ENCODE results near the gene MIGA2.

MIGA2 gene

GRCh38 chr9:129058965-129059795, 22.8 kb downstream of the MIGA2 start:
- TF ChIP-seq SIN3A (IDR thresholded peaks at IDR 0.05; ENCODE audit: borderline replicate concordance, insufficient read depth, low read length) (no peak), FOXP2 (optimal IDR thresholded peaks at IDR 0.05; ENCODE audit: borderline replicate concordance, extremely low read depth, extremely low read length, insufficient read depth) (no peak), POLR2AphosphoS5 (IDR thresholded peaks at IDR 0.05; ENCODE audit: low read depth, low read length) (no peak), TAF1 (IDR thresholded peaks at IDR 0.05; ENCODE audit: borderline replicate concordance, insufficient read depth, low read length) (no peak)
- TF ChIP-seq, protein P1, sequence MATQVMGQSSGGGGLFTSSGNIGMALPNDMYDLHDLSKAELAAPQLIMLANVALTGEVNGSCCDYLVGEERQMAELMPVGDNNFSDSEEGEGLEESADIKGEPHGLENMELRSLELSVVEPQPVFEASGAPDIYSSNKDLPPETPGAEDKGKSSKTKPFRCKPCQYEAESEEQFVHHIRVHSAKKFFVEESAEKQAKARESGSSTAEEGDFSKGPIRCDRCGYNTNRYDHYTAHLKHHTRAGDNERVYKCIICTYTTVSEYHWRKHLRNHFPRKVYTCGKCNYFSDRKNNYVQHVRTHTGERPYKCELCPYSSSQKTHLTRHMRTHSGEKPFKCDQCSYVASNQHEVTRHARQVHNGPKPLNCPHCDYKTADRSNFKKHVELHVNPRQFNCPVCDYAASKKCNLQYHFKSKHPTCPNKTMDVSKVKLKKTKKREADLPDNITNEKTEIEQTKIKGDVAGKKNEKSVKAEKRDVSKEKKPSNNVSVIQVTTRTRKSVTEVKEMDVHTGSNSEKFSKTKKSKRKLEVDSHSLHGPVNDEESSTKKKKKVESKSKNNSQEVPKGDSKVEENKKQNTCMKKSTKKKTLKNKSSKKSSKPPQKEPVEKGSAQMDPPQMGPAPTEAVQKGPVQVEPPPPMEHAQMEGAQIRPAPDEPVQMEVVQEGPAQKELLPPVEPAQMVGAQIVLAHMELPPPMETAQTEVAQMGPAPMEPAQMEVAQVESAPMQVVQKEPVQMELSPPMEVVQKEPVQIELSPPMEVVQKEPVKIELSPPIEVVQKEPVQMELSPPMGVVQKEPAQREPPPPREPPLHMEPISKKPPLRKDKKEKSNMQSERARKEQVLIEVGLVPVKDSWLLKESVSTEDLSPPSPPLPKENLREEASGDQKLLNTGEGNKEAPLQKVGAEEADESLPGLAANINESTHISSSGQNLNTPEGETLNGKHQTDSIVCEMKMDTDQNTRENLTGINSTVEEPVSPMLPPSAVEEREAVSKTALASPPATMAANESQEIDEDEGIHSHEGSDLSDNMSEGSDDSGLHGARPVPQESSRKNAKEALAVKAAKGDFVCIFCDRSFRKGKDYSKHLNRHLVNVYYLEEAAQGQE (IDR thresholded peaks at IDR 0.05; ENCODE audit: insufficient read depth in 1 of 2, low read depth in 2 of 2, low read length in 2 of 2) = no peak

GRCh38 chr9:129059796-129060785, 23.7 kb downstream of the MIGA2 start:
- TF ChIP-seq, protein P1 (IDR thresholded peaks at IDR 0.05; ENCODE audit: insufficient read depth in 1 of 2, low read depth in 2 of 2, low read length in 2 of 2) = no peak
- TF ChIP-seq FOXP2 (optimal IDR thresholded peaks at IDR 0.05; ENCODE audit: borderline replicate concordance, extremely low read depth, extremely low read length, insufficient read depth) (no peak), SIN3A (IDR thresholded peaks at IDR 0.05; ENCODE audit: borderline replicate concordance, insufficient read depth, low read length) (no peak), POLR2AphosphoS5 (IDR thresholded peaks at IDR 0.05; ENCODE audit: low read depth, low read length) (no peak), TAF1 (IDR thresholded peaks at IDR 0.05; ENCODE audit: borderline replicate concordance, insufficient read depth, low read length) (no peak)

DNA sequence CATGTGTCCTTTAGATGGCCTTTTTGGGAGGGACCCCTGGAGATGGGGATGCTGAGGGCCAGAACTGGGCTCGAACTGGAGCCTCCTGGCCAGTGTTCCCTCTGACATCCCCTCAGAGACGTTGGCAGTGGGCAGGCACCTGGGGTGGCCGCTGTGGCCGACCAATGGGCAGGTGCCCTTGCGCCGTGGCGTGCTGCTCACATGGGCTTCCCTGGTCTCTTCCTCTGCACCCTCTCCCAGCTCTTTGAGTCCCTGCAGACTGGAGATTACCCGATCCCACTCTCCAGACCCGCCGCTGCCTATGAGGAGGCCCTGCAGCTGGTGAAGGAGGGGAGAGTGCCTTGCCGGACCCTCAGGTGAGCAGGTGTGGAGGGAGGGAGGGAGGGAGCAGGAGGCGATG, 24.6 kb downstream of the MIGA2 start:
- no peak for TF ChIP-seq TAF1 (IDR thresholded peaks at IDR 0.05; ENCODE audit: borderline replicate concordance, insufficient read depth, low read length)
- no peak for TF ChIP-seq POLR2AphosphoS5 (IDR thresholded peaks at IDR 0.05; ENCODE audit: low read depth, low read length)
- TF ChIP-seq, protein P1 (IDR thresholded peaks at IDR 0.05; ENCODE audit: insufficient read depth in 1 of 2, low read depth in 2 of 2, low read length in 2 of 2) = no peak
- no peak for TF ChIP-seq FOXP2 (optimal IDR thresholded peaks at IDR 0.05; ENCODE audit: borderline replicate concordance, extremely low read depth, extremely low read length, insufficient read depth)
- TF ChIP-seq SIN3A (IDR thresholded peaks at IDR 0.05; ENCODE audit: borderline replicate concordance, insufficient read depth, low read length) = no peak

DNA sequence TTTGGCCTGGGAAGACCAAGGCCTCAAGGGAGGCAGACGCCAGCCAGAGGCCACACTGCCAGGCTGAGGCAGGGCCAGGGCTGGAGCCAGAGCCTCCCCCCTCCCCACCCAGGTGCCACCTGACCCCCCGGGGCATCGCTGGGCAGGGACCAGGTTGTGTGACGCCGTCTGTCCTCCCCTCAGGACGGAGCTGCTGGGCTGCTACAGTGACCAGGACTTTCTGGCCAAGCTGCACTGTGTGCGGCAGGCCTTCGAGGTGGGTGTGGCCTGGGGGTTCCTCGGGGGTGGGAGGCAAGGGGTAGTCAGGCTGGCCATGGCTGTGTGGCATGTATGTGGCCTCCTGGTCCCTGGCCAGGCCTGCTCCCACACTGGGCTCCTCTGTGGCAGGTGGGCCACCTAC, 26.6 kb downstream of the MIGA2 start:
- TF ChIP-seq, protein P1 (IDR thresholded peaks at IDR 0.05; ENCODE audit: insufficient read depth in 1 of 2, low read depth in 2 of 2, low read length in 2 of 2) = no peak
- TF ChIP-seq FOXP2 (optimal IDR thresholded peaks at IDR 0.05; ENCODE audit: borderline replicate concordance, extremely low read depth, extremely low read length, insufficient read depth) (no peak), POLR2AphosphoS5 (IDR thresholded peaks at IDR 0.05; ENCODE audit: low read depth, low read length) (no peak), TAF1 (IDR thresholded peaks at IDR 0.05; ENCODE audit: borderline replicate concordance, insufficient read depth, low read length) (no peak), SIN3A (IDR thresholded peaks at IDR 0.05; ENCODE audit: borderline replicate concordance, insufficient read depth, low read length) (no peak)

All from PFSK-1 (cell line).